Measurements from ENCODE around the gene IRF2. TPM values are rescaled to one million over a fixed set of nuclear protein-coding genes. Genes with fewer than 3 reads are reported as not detected.
A peak's percentile ranks its signal among the peaks of the same experiment; 100 is the strongest.

The IRF2 gene
- total RNA-seq, 1 donor from 2014 or later = 34.0 TPM

- DNase-seq (ENCODE audit: missing footprints) = no peak
- intact Hi-C loops (cut with DNase I) = no loop called here
- ATAC-seq = no peak
Observed at GRCh38 chr4:184421533-184422155, 52.7 kb downstream of the IRF2 start.

GRCh38 chr4:184420881-184421416, 53.4 kb downstream of the IRF2 start:
- ATAC-seq (no peak), DNase-seq (ENCODE audit: missing footprints) (no peak)
- intact Hi-C loops (cut with DNase I) = no loop called here

- intact Hi-C loops (cut with DNase I) = no loop called here
- ATAC-seq (no peak), DNase-seq (ENCODE audit: missing footprints) (no peak)
Observed at GRCh38 chr4:184420402-184420801, 53.9 kb downstream of the IRF2 start.

- intact Hi-C loops (cut with DNase I) = no loop called here
- DNase-seq (ENCODE audit: missing footprints) (no peak), ATAC-seq (no peak)
Observed at GRCh38 chr4:184419976-184420375, 54.4 kb downstream of the IRF2 start.

DNA sequence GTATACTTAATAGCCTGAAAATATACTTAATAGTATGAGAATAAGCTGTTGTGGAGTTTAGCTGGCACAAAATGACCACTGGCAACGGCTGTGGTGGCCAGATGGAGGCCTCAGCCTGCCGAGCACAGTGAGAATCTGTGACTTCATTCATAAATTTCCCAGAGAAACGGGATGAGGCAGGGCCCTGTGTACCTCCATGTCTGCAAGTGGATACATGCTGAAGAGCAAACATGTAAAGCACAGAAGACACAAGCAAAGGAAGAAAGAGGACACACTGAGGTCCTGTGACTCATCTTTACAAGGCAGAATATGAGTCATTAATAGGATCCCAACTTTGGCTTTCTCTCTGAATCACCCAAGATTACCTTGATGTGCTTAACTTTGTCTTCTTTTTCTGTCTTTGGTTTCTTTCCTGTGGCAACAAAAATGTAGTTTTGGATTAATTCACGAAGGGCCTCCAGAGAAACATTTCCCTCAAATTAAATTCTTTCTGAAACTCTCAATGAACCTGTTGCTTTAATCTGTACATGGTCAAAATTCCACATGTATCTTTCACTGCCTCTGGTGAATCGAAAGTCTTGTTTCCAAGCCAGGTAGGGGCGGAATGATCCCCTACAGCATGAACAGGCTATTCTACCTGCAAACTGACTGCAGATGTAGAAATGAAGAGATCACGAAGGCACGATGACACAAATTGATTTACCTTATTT, 56.4 kb downstream of the IRF2 start:
- ATAC-seq (peak; percentile 8), DNase-seq (ENCODE audit: missing footprints) (no peak)
- intact Hi-C loops (cut with DNase I) = no loop called here

DNA sequence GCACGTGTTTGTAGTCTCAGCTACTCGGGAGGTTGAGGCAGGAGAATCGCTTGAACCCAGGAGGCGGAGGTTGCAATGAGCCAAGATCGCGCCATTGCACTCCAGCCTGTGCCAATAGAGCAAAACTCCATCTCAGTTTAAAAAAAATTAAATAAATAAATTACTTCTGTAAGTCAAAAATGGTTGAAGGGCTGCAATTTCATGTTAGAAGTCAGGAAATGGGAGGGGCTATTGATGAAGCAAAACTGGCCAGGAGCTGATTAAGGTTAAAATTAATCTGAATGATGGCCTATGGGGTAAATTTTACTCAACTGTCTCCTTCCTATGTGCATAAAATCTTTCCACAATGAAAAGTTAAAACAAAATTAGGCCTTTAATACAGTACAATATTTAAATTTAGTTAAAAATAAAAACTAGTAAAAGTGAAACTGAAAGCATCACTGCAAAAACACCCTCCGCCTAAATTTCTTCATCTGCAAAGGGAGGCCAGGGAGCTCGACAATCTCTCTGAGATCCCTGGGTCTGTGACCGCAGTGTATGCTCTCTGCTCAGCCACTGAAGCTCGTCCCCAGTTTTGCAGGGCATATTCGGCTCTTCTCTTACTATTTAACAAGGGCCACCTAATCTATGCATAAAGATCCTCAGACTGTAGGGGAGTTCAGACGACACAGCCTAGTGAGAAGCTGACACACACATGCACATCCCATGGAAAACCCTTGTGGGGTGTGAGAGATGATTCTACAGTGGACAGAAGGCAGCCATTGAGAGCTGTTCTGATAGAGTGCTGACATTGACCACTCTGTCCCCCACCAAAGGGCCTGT, 57.2 kb downstream of the IRF2 start:
- intact Hi-C loops (cut with DNase I) = no loop called here
- ATAC-seq (peak; percentile 32), DNase-seq (ENCODE audit: missing footprints) (no peak)

DNA sequence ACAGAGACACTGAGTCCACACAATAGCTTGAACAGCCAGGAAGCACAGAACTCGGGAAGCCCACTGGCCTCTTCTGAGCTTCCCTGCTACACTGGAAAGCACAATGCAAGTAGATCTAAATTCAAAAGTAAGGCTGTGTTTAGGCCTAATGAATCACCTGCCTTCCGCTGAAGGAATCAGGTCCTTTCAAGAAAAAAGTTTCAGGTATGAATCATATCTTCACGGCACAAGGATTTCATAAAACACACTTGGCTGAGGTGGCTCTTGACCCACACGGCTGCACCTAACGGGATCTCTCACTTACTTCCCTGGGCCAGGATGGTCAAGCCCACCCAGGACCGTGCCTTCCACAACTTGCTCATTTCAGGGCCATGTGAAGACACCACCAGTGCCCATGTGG, 59.3 kb downstream of the IRF2 start:
- ATAC-seq = no peak

GRCh38 chr4:184413261-184414046, 60.9 kb downstream of the IRF2 start:
- peak; percentile 18 for ATAC-seq
- intact Hi-C loops (cut with DNase I) = loop anchor here (5.0 kb wide), 1 partner anchor 59 kb away; the partner anchor contains the start of gene IRF2
- no peak for DNase-seq (ENCODE audit: missing footprints)

More for the DNA sequence above, 59.3 kb downstream of the IRF2 start:
- no peak for DNase-seq (ENCODE audit: missing footprints)
- intact Hi-C loops (cut with DNase I) = no loop called here

- intact Hi-C loops (cut with DNase I) = loop anchor here (5.0 kb wide), 1 partner anchor 62 kb away; the partner anchor contains the start of gene IRF2
- ATAC-seq = no peak
- no peak for DNase-seq (ENCODE audit: missing footprints)
Observed at GRCh38 chr4:184410748-184411147, 63.6 kb downstream of the IRF2 start.

GRCh38 chr4:184409911-184410692, 64.2 kb downstream of the IRF2 start:
- intact Hi-C loops (cut with DNase I) = loop anchor here (5.0 kb wide), 2 partner anchors 62 to 127 kb away; partner anchors contain the start of gene IRF2
- DNase-seq (ENCODE audit: missing footprints) = no peak
- ATAC-seq = peak; percentile 16

DNA sequence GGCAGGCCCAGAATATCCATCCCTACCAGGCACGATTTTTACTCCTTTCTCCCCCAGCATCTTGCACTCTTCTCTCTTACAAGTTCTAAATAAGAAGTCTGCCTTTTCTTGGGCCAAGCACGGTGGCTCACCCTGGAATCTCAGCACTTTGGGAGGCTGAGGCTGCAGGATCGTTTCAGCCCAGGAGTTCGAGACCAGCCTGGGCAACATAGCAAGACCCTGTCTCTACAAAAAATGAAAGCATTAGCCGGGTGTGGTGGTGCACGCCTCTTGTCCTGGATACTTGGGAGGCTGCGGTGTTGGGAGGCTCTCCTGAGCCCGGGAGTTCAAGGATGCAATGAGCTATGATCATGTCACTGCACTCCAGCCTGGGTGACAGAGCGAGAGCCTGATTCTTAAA, 64.8 kb downstream of the IRF2 start:
- DNase-seq (ENCODE audit: missing footprints) (no peak), ATAC-seq (no peak)
- intact Hi-C loops (cut with DNase I) = loop anchor here (5.0 kb wide), 1 partner anchor 128 kb away; no protein-coding TSS in a partner anchor

GRCh38 chr4:184408684-184409081, 65.7 kb downstream of the IRF2 start:
- intact Hi-C loops (cut with DNase I) = loop anchor here (5.0 kb wide), 1 partner anchor 129 kb away; no protein-coding TSS in a partner anchor
- ATAC-seq = no peak
- no peak for DNase-seq (ENCODE audit: missing footprints)

GRCh38 chr4:184408021-184408683, 66.2 kb downstream of the IRF2 start:
- intact Hi-C loops (cut with DNase I) = loop anchor here (5.0 kb wide), 1 partner anchor 129 kb away; no protein-coding TSS in a partner anchor
- no peak for DNase-seq (ENCODE audit: missing footprints)
- no peak for ATAC-seq

- ATAC-seq = peak; percentile 38
- intact Hi-C loops (cut with DNase I) = loop anchor here (5.0 kb wide), 1 partner anchor 130 kb away; no protein-coding TSS in a partner anchor
- peak; percentile 81 for DNase-seq (ENCODE audit: missing footprints)
Observed at GRCh38 chr4:184406958-184407391, 67.4 kb downstream of the IRF2 start.

GRCh38 chr4:184404047-184404446, 70.3 kb downstream of the IRF2 start:
- no peak for ATAC-seq
- intact Hi-C loops (cut with DNase I) = no loop called here
- no peak for DNase-seq (ENCODE audit: missing footprints)

DNA sequence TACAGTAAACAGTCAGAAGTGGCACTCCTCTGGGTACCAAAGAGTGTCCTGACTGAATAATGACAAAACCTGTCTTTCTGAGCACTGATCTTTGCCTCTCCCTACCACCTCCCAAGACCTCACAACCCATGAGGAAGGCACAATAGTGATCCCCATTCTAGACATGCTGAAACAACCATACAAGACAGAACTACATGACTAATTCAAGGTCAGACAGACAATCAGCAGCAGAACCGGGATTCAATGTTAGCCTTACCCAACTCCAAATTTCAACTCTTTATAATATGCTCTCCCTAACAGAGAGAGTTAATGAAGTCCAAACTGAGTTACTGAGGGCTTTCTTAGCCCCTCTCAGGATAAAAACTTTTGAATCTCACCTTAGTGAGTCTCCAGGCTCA, 71.0 kb downstream of the IRF2 start:
- ATAC-seq = no peak
- intact Hi-C loops (cut with DNase I) = no loop called here
- DNase-seq (ENCODE audit: missing footprints) = no peak
